GM12878 (cell line): ENCODE measurements around the gene UGT2A3. TPM values are rescaled to one million over a fixed set of nuclear protein-coding genes. Genes with fewer than 3 reads are reported as not detected.
A peak's percentile ranks its signal among the peaks of the same experiment; 100 is the strongest.
"Not testable (repeated sequence)": the region's sequence is repeated elsewhere in the genome, so short reads cannot be mapped to it uniquely, and the experiment has no call there.

ENCODE experiments used
- ATAC-seq: fragments of 200-7000 bp; cut with Tn5 transposase; 3 replicates; pipeline ENCODE4 v1.9.1; 2020; ENCODE audit warnings: mild to moderate bottlenecking, moderate library complexity
- BruUV-seq: library from RNA; stranded (reverse); fragments of 400-500 nt; replicated peaks from 2 replicates; lab custom pipeline; 2021; lab: Mats Ljungman, UMichigan
- CTCF ChIA-PET: fragments of 300-600 bp; sonication (Branson Sonifier 250); formaldehyde crosslinking; extraction: SDS; loops from one replicate; lab custom pipeline; 2021; ENCODE audit warnings: inconsistent platforms; lab: Yijun Ruan, JAX
- POLR2A ChIA-PET: fragments of 350-600 bp; formaldehyde crosslinking; extraction: SDS; loops from one replicate; lab custom pipeline; 2021; ENCODE audit warnings: inconsistent platforms; lab: Charles Lee
- RAD21 ChIA-PET: fragments of 300-600 bp; sonication (Branson Sonifier 250); formaldehyde crosslinking; loops from one replicate; lab custom pipeline; 2023; ENCODE audit warnings: antibody characterized with exemption; ENCODE audit not compliant: unreplicated experiment; lab: Charles Lee
- SMC1A ChIA-PET: fragments of 300-600 bp; sonication (Branson Sonifier 250); formaldehyde crosslinking; loops from one replicate; lab custom pipeline; 2023; ENCODE audit not compliant: unreplicated experiment, uncharacterized antibody; lab: Charles Lee
- DNase-seq: peaks from one replicate; pipeline ENCODE4 v3.0.0-alpha.2; 2011; ENCODE audit warnings: low read depth, low spot score
- FAIRE-seq: peaks from 3 replicates; lab custom pipeline; 2011; peaks lifted over from hg19 to GRCh38; lab: Jason Lieb, UNC
- H2AFZ ChIP-seq: 2 replicates; pipeline ENCODE4 v1.6.0; 2011; ENCODE audit warnings: low read depth, low read length, control low read depth; ENCODE audit not compliant: control insufficient read depth
- H3K27ac ChIP-seq: 2 replicates; pipeline ENCODE4 v1.5.1; 2011; ENCODE audit warnings: control low read depth; ENCODE audit not compliant: control insufficient read depth, insufficient read depth
- H3K27me3 ChIP-seq, 2 experiments: replicated peaks in 1 of 2; 2 replicates each; pipeline versions ENCODE4 v1.6.0 to v1.6.1; 2011; ENCODE audit warnings: low read length in 1 of 2; ENCODE audit not compliant: control insufficient read depth in 2 of 2, insufficient read depth in 2 of 2
- H3K36me3 ChIP-seq, 2 experiments: 2 replicates each; pipeline ENCODE4 v1.5.1; 2011; ENCODE audit warnings: low read length in 1 of 2; ENCODE audit not compliant: control insufficient read depth in 2 of 2, insufficient read depth in 2 of 2
- H3K4me1 ChIP-seq: 2 replicates; pipeline ENCODE4 v1.6.1; 2011; ENCODE audit warnings: mild to moderate bottlenecking, low read length, moderate library complexity, mixed read lengths; ENCODE audit not compliant: control insufficient read depth, insufficient read depth
- H3K4me2 ChIP-seq: 2 replicates; pipeline ENCODE4 v1.6.0; 2011; ENCODE audit warnings: control low read depth; ENCODE audit not compliant: control insufficient read depth, insufficient read depth
- H3K4me3 ChIP-seq: fragments of 200-600 bp; sonication (generic); 2 replicates; pipeline ENCODE4 v1.5.1; 2016
- H3K79me2 ChIP-seq: 2 replicates; pipeline ENCODE4 v1.6.0; 2011; ENCODE audit warnings: low read length; ENCODE audit not compliant: control insufficient read depth, insufficient read depth
- H3K9ac ChIP-seq: 2 replicates; pipeline ENCODE4 v1.8.0; 2011; ENCODE audit warnings: low read length, control low read depth, mixed read lengths; ENCODE audit not compliant: control insufficient read depth, insufficient read depth
- H3K9me3 ChIP-seq: replicated peaks from 3 replicates; pipeline ENCODE4 v1.5.1; 2011; ENCODE audit warnings: mild to moderate bottlenecking, low read length; ENCODE audit not compliant: control insufficient read depth, insufficient read depth
- H4K20me1 ChIP-seq: 2 replicates; pipeline ENCODE4 v1.6.0; 2011; ENCODE audit not compliant: control insufficient read depth, insufficient read depth
- CUX1 ChIP-seq: IDR thresholded peaks from 2 replicates; pipeline ENCODE4 v1.6.1; 2012; ENCODE audit warnings: improper control_type of control experiment, low read depth, low read length; ENCODE audit not compliant: insufficient replicate concordance
- SKIL ChIP-seq: fragments of 450-650 bp; IDR thresholded peaks from 2 replicates; pipeline ENCODE4 v1.6.1; 2017; ENCODE audit warnings: mild to moderate bottlenecking, low read depth, inconsistent platforms; ENCODE audit not compliant: poor library complexity, severe bottlenecking
- SREBF1 ChIP-seq: IDR thresholded peaks from 2 replicates; pipeline ENCODE4 v1.6.1; 2012; ENCODE audit warnings: mild to moderate bottlenecking, low read length
- USF2 ChIP-seq: IDR thresholded peaks from 2 replicates; pipeline ENCODE4 v1.6.1; 2011; ENCODE audit warnings: low read depth, low read length, improper control_type of control experiment, borderline replicate concordance
- WGBS: methylation state at CpG from one replicate; pipeline ENCODE4 v1.1.6; 2016; ENCODE audit warnings: low lambda C conversion rate; ENCODE audit not compliant: insufficient replicate concordance, insufficient coverage; ENCODE audit errors: missing lambda C conversion rate; 5-methylcytosine and 5-hydroxymethylcytosine counted together
- in situ Hi-C: fragments of 300-500 bp; cut with MboI; formaldehyde crosslinking; loops from 9 replicates; pipeline ENCODE4 v1.14.3; 2018; ENCODE audit warnings: mixed read lengths
- intact Hi-C: fragments of 100-400 bp; cut with micrococcal nuclease; formaldehyde crosslinking; loops from one replicate; pipeline ENCODE4 v1.14.2; 2022; ENCODE audit not compliant: unreplicated experiment
- polyA plus RNA-seq, 11 experiments: library from polyadenylated mRNA; depleted of rRNA in 4 of 11; unstranded in 6 of 11; stranded (reverse) in 5 of 11; fragments of >200 nt; fragmentation: Nextera tagmentation in 4 of 11; fragmentation: Illumina TruSeq in 1 of 11; extraction: Ambion mirVana in 4 of 11; extraction: Trizol in 1 of 11; gene quantifications; 1 replicate in 1 of 11; 2 replicates in 10 of 11; pipeline versions ENCODE4 v1.2.1 to v1.2.3, GENCODE V29; 2011 to 2016; ENCODE audit warnings: inconsistent platforms in 2 of 11, missing spikeins in 2 of 11, low read depth in 1 of 11
- total RNA-seq, 4 experiments: library from RNA; depleted of rRNA in 3 of 4; stranded (reverse); fragments of >200 nt in 3 of 4; fragmentation: Illumina TruSeq in 1 of 4; extraction: Trizol in 1 of 4; gene quantifications; 2 replicates each; pipeline versions ENCODE4 v1.2.1 to v1.2.3, GENCODE V29; 2013 to 2021

Gene UGT2A3
- total and polyA plus RNA-seq, 10 of the 15 experiments (the other 5 are each of a cell fraction or from before 2014, with no cell fraction given): 0.04 to 0.18 (median 0.09) TPM; not detected in 2

- in situ Hi-C loops (no loop called here), intact Hi-C loops (no loop called here)
- Histone ChIP-seq H2AFZ (no peak overlapping the region), H3K79me2 (no peaks in the 10 kb centered on the region), H3K4me2 (peak overlapping the region; percentile 17; the same call in 1 of the 2 replicates), H3K9ac (no peak overlapping the region), H3K27me3 (no peaks in the 10 kb centered on the region), H3K9me3 (no peaks in the 10 kb centered on the region), H3K27ac (no peak overlapping the region), H3K4me3 (no peak overlapping the region), H3K4me1 (no peaks in the 10 kb centered on the region), H4K20me1 (no peaks in the 10 kb centered on the region), H3K36me3 (no peaks in the 10 kb centered on the region)
- POLR2A ChIA-PET: interaction anchor here (0.6 to 1.3 kb wide), 3 partner anchors 42 to 1962 kb away, joined by 3 read pairs; no protein-coding TSS in a partner anchor
- RAD21 ChIA-PET: interaction anchor here (0.8 to 2.0 kb wide), 5 partner anchors 9 to 89 kb away, joined by 3 to 6 read pairs (median 3); partner anchors contain the start of gene UGT2A3
- SMC1A ChIA-PET: interaction anchor here (0.9 to 3.8 kb wide), 13 partner anchors 9 to 464 kb away, joined by 3 to 15 read pairs (median 4); partner anchors contain the start of gene UGT2A3
- TF ChIP-seq CUX1 (no peak), USF2 (no peak), SKIL (no peak), SREBF1 (no peak)
- ATAC-seq (peak; percentile 83), DNase-seq (no peak), FAIRE-seq (no peak)
- CTCF ChIA-PET: interaction anchor here (0.6 to 2.1 kb wide), 7 partner anchors 11 to 462 kb away, joined by 3 to 10 read pairs (median 4); no protein-coding TSS in a partner anchor
- no TSS peak for BruUV-seq
- 5% methylated on average over 2 of the region's 2 CpGs for WGBS
These were observed 8.9 kb upstream of the UGT2A3 start for GRCh38 chr4:68960294-68961163.

- ChIA-PET CTCF (interaction anchor here (1.0 to 1.1 kb wide), 2 partner anchors 11 to 54 kb away, joined by 3 read pairs; no protein-coding TSS in a partner anchor), SMC1A (interaction anchor here (1.0 to 3.8 kb wide), 7 partner anchors 9 to 91 kb away, joined by 3 to 15 read pairs (median 4); no protein-coding TSS in a partner anchor), POLR2A (interaction anchor here (1.0 kb wide), 1 partner anchor 8 kb away, joined by 6 read pairs; the partner anchor contains the start of gene UGT2A3), RAD21 (interaction anchor here (1.3 kb wide), 1 partner anchor 86 kb away, joined by 4 read pairs; no protein-coding TSS in a partner anchor)
- H4K20me1 ChIP-seq, DNase-seq, H3K27ac ChIP-seq, H3K4me1 ChIP-seq, FAIRE-seq, intact Hi-C loops, H2AFZ ChIP-seq, H3K9me3 ChIP-seq, in situ Hi-C loops, ATAC-seq, H3K27me3 ChIP-seq, H3K9ac ChIP-seq, H3K79me2 ChIP-seq, H3K36me3 ChIP-seq, H3K4me2 ChIP-seq, H3K4me3 ChIP-seq, BruUV-seq: not testable (repeated sequence)
- 45% methylated on average over 2 of the region's 2 CpGs for WGBS
These were observed 7.5 kb upstream of the UGT2A3 start for GRCh38 chr4:68959085-68959484.
